Adrenal gland (tissue), 12 donors: ENCODE data around the gene ERBB2. TPM values are rescaled to one million over a fixed set of nuclear protein-coding genes. Genes with fewer than 3 reads are reported as not detected.

Source experiments
- DNase-seq, 7 donors: peaks; one replicate each; pipeline ENCODE4 v3.0.0-alpha.2; 2019 to 2020
- H3K27ac ChIP-seq, 5 donors: fragments of 200-600 bp; sonication (generic) in 4 of 5; 1 replicate in 3 of 5; 2 replicates in 2 of 5; pipeline versions ENCODE4 v1.5.1 to v1.8.0; 2016 to 2020; ENCODE audit warnings: mild to moderate bottlenecking in 1 of 5
- H3K27me3 ChIP-seq: fragments of 200-600 bp; 2 replicates; pipeline ENCODE4 v1.8.0; 2021
- H3K36me3 ChIP-seq, 2 donors: fragments of 200-600 bp; replicated peaks in 1 of 2; 1 replicate in 1 of 2; 2 replicates in 1 of 2; pipeline versions ENCODE4 v1.5.1 to v1.8.0; 2018 to 2022
- H3K4me1 ChIP-seq, 2 donors: fragments of 200-600 bp; replicated peaks in 1 of 2; 1 replicate in 1 of 2; 2 replicates in 1 of 2; pipeline versions ENCODE4 v1.5.1 to v1.8.0; 2018 to 2021
- H3K4me3 ChIP-seq, 4 donors: fragments of 200-600 bp; sonication (generic) in 3 of 4; one replicate each; pipeline ENCODE4 v1.5.1; 2016 to 2018
- H3K9me3 ChIP-seq, 3 donors: fragments of 200-600 bp; sonication (generic) in 1 of 3; replicated peaks in 1 of 3; 1 replicate in 2 of 3; 2 replicates in 1 of 3; pipeline versions ENCODE4 v1.5.1 to v1.8.0; 2016 to 2021
- CTCF ChIP-seq, 6 experiments: fragments of 450-650 bp in 4 of 6; fragments of 200-600 bp in 2 of 6; sonication (generic) in 1 of 6; IDR thresholded peaks; 1 replicate in 5 of 6; 2 replicates in 1 of 6; pipeline versions ENCODE4 v1.5.1 to v1.8.0; 2016 to 2021; ENCODE audit warnings: antibody characterized with exemption in 6 of 6, mild to moderate bottlenecking in 2 of 6, moderate library complexity in 1 of 6
- POLR2A ChIP-seq, 2 donors: fragments of 450-650 bp; IDR thresholded peaks; one replicate each; pipeline ENCODE4 v1.6.1; 2017; ENCODE audit warnings: antibody characterized with exemption in 2 of 2, mild to moderate bottlenecking in 2 of 2, moderate library complexity in 1 of 2
- WGBS, 4 donors: extraction: QIAGEN DNeasy Blood & Tissue Kit in 2 of 4; methylation state at CpG; one replicate each; pipeline versions ENCODE4 v1.1.5 to v1.1.7; 2013 to 2017; 5-methylcytosine and 5-hydroxymethylcytosine counted together
- intact Hi-C, 2 donors: fragments of 100-400 bp; cut with DNase I; formaldehyde crosslinking; loops; one replicate each; pipeline versions ENCODE4 v1.14.1 to v1.15.0; 2022 to 2023
- polyA plus RNA-seq, 3 donors: library from polyadenylated mRNA; stranded (reverse); fragments of 200-250 nt in 2 of 3; fragments of 350-450 nt in 1 of 3; fragmentation: Illumina TruSeq in 1 of 3; extraction: RNeasy Lipid Tissue Mini Kit (QIAGEN cat#74804) in 1 of 3; gene quantifications; one replicate each; pipeline ENCODE4 v1.2.3, GENCODE V29; 2013 to 2014
- total RNA-seq, 9 donors: library from RNA; depleted of rRNA in 4 of 9; stranded (reverse); fragments of >200 nt in 4 of 9; fragments of 120-200 nt in 1 of 9; fragmentation: NEBNext Ultra II Directional in 1 of 9; extraction: Animal tissue kit (Norgen Biotek cat#: 25700) in 1 of 9; gene quantifications; one replicate each; pipeline versions ENCODE4 v1.1.0 to v1.2.4, GENCODE V29; 2013 to 2023
- donor health status: healthy with polysubstance abuse.
- donor health status: Bipolar disorder and iron deficiency.
- donor health status: DM: yes; HTN: yes; CAD: no.
- donor health status: DM: no; HTN: no; CAD: no.
- donor health status: DM: no; HTN: no; CAD: no.
- donor health status: DM: yes; HTN: yes; CAD: no.

Gene ERBB2
- total and polyA plus RNA-seq, 12 donors: 4.8 to 16.9 (median 11.9) TPM

GRCh38 chr17:39674179-39674578, 25.7 kb upstream of the ERBB2 start:
- Histone ChIP-seq H3K4me1 (peaks cover 0 to 5% of the 10 kb centered on the region in 2 donors), H3K36me3 (no peaks in the 10 kb centered on the region), H3K27ac (no peak overlapping the region), H3K4me3 (no peak overlapping the region), H3K9me3 (no peaks in the 10 kb centered on the region), H3K27me3 (peaks cover 18% of the 10 kb centered on the region)
- intact Hi-C loops: no loop called here
- 82 to 94% (median 87%) methylated on average over 5 of the region's 5 CpGs for WGBS, 4 donors
- DNase-seq: peak in 1 of 7 donors; percentile 57
- TF ChIP-seq POLR2A (IDR thresholded peaks at IDR 0.05) (no peak), CTCF (IDR thresholded peaks at IDR 0.05) (no peak)

- H3K4me3 ChIP-seq: no peak overlapping the region
- H3K36me3 ChIP-seq: no peaks in the 10 kb centered on the region
- peaks cover 13% of the 10 kb centered on the region for H3K27me3 ChIP-seq
- peak in 2 of 7 donors; percentile 16 to 67 for DNase-seq
- intact Hi-C loops: no loop called here
- no peak for TF ChIP-seq POLR2A (IDR thresholded peaks at IDR 0.05)
- no peak for TF ChIP-seq CTCF (IDR thresholded peaks at IDR 0.05)
- 57 to 64% (median 57%) methylated on average over 3 to 11 of the region's 11 CpGs for WGBS, 4 donors
- H3K27ac ChIP-seq: no peak overlapping the region
- peaks cover 0 to 5% of the 10 kb centered on the region in 2 donors for H3K4me1 ChIP-seq
- H3K9me3 ChIP-seq: no peaks in the 10 kb centered on the region
Observed at GRCh38 chr17:39674702-39675389, 25.0 kb upstream of the ERBB2 start.

DNA sequence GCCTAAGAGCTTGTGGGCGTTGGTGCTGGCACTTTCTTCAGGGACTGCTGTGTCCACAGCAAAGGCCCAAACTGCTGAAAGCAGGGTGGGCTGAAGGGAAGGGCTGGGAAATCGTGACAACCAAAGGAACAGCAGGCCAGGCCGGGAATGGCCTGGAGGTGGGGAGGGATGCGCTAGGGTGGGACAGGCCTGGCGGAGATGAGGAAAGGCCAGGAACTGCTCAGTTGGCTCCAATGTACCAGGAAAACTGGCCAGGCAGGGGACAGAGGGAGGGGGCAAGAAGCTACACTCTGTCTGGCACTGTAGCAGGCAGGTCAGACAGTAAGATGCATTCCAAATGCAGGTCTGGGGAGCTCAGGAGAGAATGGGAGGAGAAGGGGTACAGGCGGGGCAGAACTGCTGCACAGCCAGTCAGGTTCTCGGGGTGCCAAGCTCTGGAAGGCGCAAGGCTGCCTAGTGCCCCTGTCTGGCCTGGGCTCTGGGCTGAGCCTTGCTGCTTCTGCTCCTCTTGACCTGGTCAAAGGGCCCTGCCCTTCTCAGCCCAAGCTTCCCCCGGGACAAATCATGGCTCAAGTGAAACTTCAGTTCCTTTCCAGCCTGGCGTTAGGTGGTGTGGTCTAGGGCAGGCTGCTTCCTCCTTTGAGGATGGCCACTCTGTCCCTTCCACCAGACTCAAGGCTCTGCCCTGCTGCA, 24.3 kb upstream of the ERBB2 start:
- DNase-seq: no peak
- Histone ChIP-seq H3K9me3 (no peaks in the 10 kb centered on the region), H3K4me3 (no peak overlapping the region), H3K27me3 (peaks cover 9% of the 10 kb centered on the region), H3K4me1 (peaks cover 0 to 5% of the 10 kb centered on the region in 2 donors), H3K27ac (peak overlapping the region in 2 of 5 donors; percentile 12 to 29), H3K36me3 (no peaks in the 10 kb centered on the region)
- intact Hi-C loops: no loop called here
- TF ChIP-seq CTCF (IDR thresholded peaks at IDR 0.05) (no peak), POLR2A (IDR thresholded peaks at IDR 0.05) (no peak)
- 81 to 90% (median 83%) methylated on average over 8 to 10 of the region's 10 CpGs for WGBS, 4 donors

DNA sequence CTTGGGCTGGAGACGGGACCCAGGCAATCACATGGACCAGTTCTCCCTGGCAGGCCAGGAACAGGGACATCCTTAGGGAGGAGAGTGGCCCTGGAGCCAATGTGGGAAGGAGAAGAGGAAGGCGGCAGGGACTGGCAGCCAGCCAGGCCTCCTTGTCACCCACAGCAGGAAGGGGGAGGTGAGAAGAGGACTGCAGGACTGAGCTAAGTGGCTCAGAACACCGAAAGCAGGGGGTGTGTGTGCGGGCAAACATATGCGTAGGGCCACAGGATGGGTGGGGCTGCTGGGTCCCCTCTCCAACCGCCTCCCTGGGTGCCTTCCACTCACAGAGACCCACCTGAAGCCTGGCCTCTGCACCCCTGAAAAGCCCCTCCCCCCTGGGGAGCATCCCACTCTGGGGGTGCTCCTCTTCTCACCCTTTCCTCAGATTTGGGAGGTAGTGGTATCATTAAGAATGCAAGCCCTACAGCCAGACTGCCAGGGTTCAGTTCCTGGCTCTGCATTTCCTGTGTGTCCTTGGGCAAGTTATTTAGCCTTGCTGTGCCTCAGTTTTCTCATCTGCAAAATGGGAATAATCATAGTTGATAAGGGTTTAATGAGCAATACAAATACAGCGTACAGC, 23.6 kb upstream of the ERBB2 start:
- intact Hi-C loops: no loop called here
- no peaks in the 10 kb centered on the region for H3K36me3 ChIP-seq
- H3K27me3 ChIP-seq: peaks cover 4% of the 10 kb centered on the region
- H3K4me3 ChIP-seq: no peak overlapping the region
- TF ChIP-seq CTCF (IDR thresholded peaks at IDR 0.05) (no peak), POLR2A (IDR thresholded peaks at IDR 0.05) (no peak)
- peaks cover 0 to 5% of the 10 kb centered on the region in 2 donors for H3K4me1 ChIP-seq
- WGBS, 4 donors: 62 to 71% (median 67%) methylated on average over 6 to 7 of the region's 7 CpGs
- peak overlapping the region in 2 of 5 donors; percentile 7 to 12 for H3K27ac ChIP-seq
- H3K9me3 ChIP-seq: no peaks in the 10 kb centered on the region
- DNase-seq: peak in 3 of 7 donors; percentile 36 to 82 (median 48)
